HEK293 (cell line): ENCODE results near the gene B4GAT1.

ENCODE experiments used
- CTCF ChIA-PET: fragments of 350-600 bp; formaldehyde crosslinking; extraction: SDS; loops from one replicate; lab custom pipeline; 2021; ENCODE audit warnings: antibody characterized with exemption; lab: Yijun Ruan, JAX
- POLR2A ChIA-PET: fragments of 300-600 bp; formaldehyde crosslinking; extraction: SDS; loops from one replicate; lab custom pipeline; 2020; ENCODE audit warnings: antibody characterized with exemption, inconsistent platforms; lab: Yijun Ruan, JAX
- H3K27ac ChIP-seq: fragments of 200-500 bp; sonication (Bioruptor generic); 2 replicates; pipeline ENCODE4 v1.5.1; 2014; ENCODE audit warnings: low read depth, low read length, control low read depth, inconsistent platforms; ENCODE audit errors: extremely low read depth
- H3K36me3 ChIP-seq, 2 experiments: fragments of 200-500 bp in 1 of 2; sonication (Bioruptor generic) in 1 of 2; 1 replicate in 1 of 2; 2 replicates in 1 of 2; pipeline ENCODE4 v1.5.1; 2014 to 2017; ENCODE audit warnings: inconsistent platforms in 2 of 2, low read length in 2 of 2; ENCODE audit not compliant: control insufficient read depth in 2 of 2, insufficient read depth in 1 of 2
- H3K4me1 ChIP-seq: fragments of 200-500 bp; sonication (Bioruptor generic); 2 replicates; pipeline ENCODE4 v1.5.1; 2014; ENCODE audit warnings: mild to moderate bottlenecking, low read length, inconsistent platforms; ENCODE audit not compliant: control insufficient read depth, insufficient read depth
- H3K4me3 ChIP-seq: 2 replicates; pipeline ENCODE4 v1.5.1; 2011; ENCODE audit warnings: low read depth, mild to moderate bottlenecking, control low read depth, low read length, moderate library complexity
- H3K9me3 ChIP-seq: fragments of 200-500 bp; sonication (Bioruptor generic); 2 replicates; pipeline ENCODE4 v1.5.1; 2014; ENCODE audit warnings: low read depth, low read length, inconsistent platforms; ENCODE audit not compliant: control insufficient read depth, insufficient read depth
- BCL6B ChIP-seq: fragments of 450-650 bp; formaldehyde crosslinking; IDR thresholded peaks from 2 replicates; pipeline ENCODE4 v1.5.1; 2017; ENCODE audit warnings: missing biosample characterization, missing genetic modification characterization
- KLF17 ChIP-seq: fragments of 450-650 bp; formaldehyde crosslinking; IDR thresholded peaks from 2 replicates; pipeline ENCODE4 v1.5.1; 2016; ENCODE audit warnings: missing biosample characterization, missing genetic modification characterization
- ZEB2 ChIP-seq: fragments of 450-650 bp; formaldehyde crosslinking; IDR thresholded peaks from 2 replicates; pipeline ENCODE4 v1.5.1; 2016; ENCODE audit warnings: missing biosample characterization, missing genetic modification characterization
- ZFP3 ChIP-seq: fragments of 450-650 bp; formaldehyde crosslinking; IDR thresholded peaks from 2 replicates; pipeline ENCODE4 v1.5.1; 2016; ENCODE audit warnings: low read depth, missing biosample characterization, missing genetic modification characterization
- ZNF544 ChIP-seq: fragments of 450-650 bp; formaldehyde crosslinking; IDR thresholded peaks from 2 replicates; pipeline ENCODE4 v1.5.0; 2017; ENCODE audit warnings: missing biosample characterization, missing genetic modification characterization
- ZNF571 ChIP-seq: fragments of 450-650 bp; formaldehyde crosslinking; IDR thresholded peaks from 2 replicates; pipeline ENCODE4 v1.5.0; 2017; ENCODE audit warnings: missing biosample characterization, missing genetic modification characterization
- ZNF639 ChIP-seq: fragments of 450-650 bp; formaldehyde crosslinking; IDR thresholded peaks from 2 replicates; pipeline ENCODE4 v1.5.1; 2016; ENCODE audit warnings: missing biosample characterization, missing genetic modification characterization
- TF ChIP-seq, protein P1 (sequence below): fragments of 450-650 bp; formaldehyde crosslinking; IDR thresholded peaks from 2 replicates; pipeline ENCODE4 v1.5.1; 2017; ENCODE audit warnings: missing biosample characterization, missing genetic modification characterization
- TF ChIP-seq, protein P2 (sequence below): fragments of 450-650 bp; formaldehyde crosslinking; IDR thresholded peaks from 2 replicates; pipeline ENCODE4 v1.5.0; 2017; ENCODE audit warnings: missing biosample characterization, missing genetic modification characterization, borderline replicate concordance
- TF ChIP-seq, protein P3 (sequence below): fragments of 450-650 bp; formaldehyde crosslinking; IDR thresholded peaks from 2 replicates; pipeline ENCODE4 v1.5.1; 2016; ENCODE audit warnings: missing biosample characterization, missing genetic modification characterization

B4GAT1 gene

GRCh38 chr11:66344550-66345315 lies 2.7 kb downstream of the B4GAT1 start, which contains the start of gene BRMS1 (continued):
- no peak; the same call in 1 of the 2 replicates for TF ChIP-seq BCL6B
- TF ChIP-seq, all 188 proteins: peak for 31

GRCh38 chr11:66343176-66343575 lies 4.3 kb downstream of the B4GAT1 start:
- CTCF ChIA-PET = interaction anchor here (0.8 to 3.8 kb wide), 2 partner anchors 13 to 31 kb away, joined by 3 to 28 read pairs; no protein-coding TSS in a partner anchor
- Histone ChIP-seq H3K4me1 (no peaks in the 10 kb centered on the region), H3K4me3 (no peak overlapping the region), H3K9me3 (no peaks in the 10 kb centered on the region), H3K36me3 (peaks cover 0 to 55% of the 10 kb centered on the region in 2 experiments; a peak in 2 of 3 replicates), H3K27ac (no peak overlapping the region)
- TF ChIP-seq ZNF639 (tag by site-specific recombination) (no peak), ZFP3 (tag by site-specific recombination) (no peak), KLF17 (tag by site-specific recombination) (no peak), ZNF544 (tag by site-specific recombination) (no peak), ZNF571 (no peak), ZEB2 (tag by site-specific recombination) (no peak), BCL6B (no peak)
- TF ChIP-seq, protein P1, sequence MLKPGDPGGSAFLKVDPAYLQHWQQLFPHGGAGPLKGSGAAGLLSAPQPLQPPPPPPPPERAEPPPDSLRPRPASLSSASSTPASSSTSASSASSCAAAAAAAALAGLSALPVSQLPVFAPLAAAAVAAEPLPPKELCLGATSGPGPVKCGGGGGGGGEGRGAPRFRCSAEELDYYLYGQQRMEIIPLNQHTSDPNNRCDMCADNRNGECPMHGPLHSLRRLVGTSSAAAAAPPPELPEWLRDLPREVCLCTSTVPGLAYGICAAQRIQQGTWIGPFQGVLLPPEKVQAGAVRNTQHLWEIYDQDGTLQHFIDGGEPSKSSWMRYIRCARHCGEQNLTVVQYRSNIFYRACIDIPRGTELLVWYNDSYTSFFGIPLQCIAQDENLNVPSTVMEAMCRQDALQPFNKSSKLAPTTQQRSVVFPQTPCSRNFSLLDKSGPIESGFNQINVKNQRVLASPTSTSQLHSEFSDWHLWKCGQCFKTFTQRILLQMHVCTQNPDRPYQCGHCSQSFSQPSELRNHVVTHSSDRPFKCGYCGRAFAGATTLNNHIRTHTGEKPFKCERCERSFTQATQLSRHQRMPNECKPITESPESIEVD (tag by site-specific recombination) = no peak
- TF ChIP-seq, protein P2, sequence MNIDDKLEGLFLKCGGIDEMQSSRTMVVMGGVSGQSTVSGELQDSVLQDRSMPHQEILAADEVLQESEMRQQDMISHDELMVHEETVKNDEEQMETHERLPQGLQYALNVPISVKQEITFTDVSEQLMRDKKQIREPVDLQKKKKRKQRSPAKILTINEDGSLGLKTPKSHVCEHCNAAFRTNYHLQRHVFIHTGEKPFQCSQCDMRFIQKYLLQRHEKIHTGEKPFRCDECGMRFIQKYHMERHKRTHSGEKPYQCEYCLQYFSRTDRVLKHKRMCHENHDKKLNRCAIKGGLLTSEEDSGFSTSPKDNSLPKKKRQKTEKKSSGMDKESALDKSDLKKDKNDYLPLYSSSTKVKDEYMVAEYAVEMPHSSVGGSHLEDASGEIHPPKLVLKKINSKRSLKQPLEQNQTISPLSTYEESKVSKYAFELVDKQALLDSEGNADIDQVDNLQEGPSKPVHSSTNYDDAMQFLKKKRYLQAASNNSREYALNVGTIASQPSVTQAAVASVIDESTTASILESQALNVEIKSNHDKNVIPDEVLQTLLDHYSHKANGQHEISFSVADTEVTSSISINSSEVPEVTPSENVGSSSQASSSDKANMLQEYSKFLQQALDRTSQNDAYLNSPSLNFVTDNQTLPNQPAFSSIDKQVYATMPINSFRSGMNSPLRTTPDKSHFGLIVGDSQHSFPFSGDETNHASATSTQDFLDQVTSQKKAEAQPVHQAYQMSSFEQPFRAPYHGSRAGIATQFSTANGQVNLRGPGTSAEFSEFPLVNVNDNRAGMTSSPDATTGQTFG (tag by site-specific recombination) = no peak
- TF ChIP-seq, protein P3, sequence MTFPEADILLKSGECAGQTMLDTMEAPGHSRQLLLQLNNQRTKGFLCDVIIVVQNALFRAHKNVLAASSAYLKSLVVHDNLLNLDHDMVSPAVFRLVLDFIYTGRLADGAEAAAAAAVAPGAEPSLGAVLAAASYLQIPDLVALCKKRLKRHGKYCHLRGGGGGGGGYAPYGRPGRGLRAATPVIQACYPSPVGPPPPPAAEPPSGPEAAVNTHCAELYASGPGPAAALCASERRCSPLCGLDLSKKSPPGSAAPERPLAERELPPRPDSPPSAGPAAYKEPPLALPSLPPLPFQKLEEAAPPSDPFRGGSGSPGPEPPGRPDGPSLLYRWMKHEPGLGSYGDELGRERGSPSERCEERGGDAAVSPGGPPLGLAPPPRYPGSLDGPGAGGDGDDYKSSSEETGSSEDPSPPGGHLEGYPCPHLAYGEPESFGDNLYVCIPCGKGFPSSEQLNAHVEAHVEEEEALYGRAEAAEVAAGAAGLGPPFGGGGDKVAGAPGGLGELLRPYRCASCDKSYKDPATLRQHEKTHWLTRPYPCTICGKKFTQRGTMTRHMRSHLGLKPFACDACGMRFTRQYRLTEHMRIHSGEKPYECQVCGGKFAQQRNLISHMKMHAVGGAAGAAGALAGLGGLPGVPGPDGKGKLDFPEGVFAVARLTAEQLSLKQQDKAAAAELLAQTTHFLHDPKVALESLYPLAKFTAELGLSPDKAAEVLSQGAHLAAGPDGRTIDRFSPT (tag by site-specific recombination) = no peak
- POLR2A ChIA-PET = interaction anchor here (4.3 kb wide), 1 partner anchor 31 kb away, joined by 18 read pairs; no protein-coding TSS in a partner anchor
